GM21786 (cell line): Measurements from ENCODE around the gene NEU2.

ENCODE experiments used
- ATAC-seq: cut with Tn5 transposase; IDR thresholded peaks from one replicate; pipeline ENCODE4 v1.9.1; 2021; ENCODE audit not compliant: unreplicated experiment

Gene NEU2

DNA sequence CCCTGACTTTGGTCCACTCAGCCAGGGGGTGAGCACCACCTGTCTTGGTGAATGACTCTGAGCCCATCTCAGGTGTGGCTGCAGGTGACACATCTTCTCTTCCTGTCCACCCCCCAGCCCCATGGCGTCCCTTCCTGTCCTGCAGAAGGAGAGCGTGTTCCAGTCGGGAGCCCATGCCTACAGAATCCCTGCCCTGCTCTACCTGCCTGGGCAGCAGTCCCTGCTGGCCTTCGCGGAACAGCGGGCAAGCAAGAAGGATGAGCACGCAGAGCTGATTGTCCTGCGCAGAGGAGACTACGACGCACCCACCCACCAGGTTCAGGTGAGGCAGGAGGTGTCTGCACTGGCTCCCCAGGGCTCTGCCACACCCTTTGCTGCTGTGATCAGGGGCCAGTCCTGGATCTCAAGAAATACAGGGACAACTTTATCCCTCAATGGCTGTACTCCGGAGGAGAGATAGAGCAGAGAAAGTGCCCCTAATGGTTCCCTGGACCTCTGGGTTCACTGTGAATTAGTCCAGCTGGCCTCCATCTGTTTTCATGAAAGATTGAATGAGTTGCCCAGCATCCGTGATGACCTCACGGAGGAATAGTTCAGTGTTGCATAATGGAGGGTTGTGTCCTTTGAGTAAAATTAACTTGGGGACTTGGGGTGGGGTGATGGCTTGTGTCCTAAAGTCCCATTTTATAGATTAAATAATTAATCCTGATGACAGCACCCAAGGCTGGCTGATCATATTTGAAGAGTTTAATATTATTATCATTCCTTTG, at the start of gene NEU2:
TSS of gene NEU2 (plus strand) at position 122 of the 770 bp plus-strand sequence. CDS start at position 122, 0 bp downstream.
- no peak for ATAC-seq

DNA sequence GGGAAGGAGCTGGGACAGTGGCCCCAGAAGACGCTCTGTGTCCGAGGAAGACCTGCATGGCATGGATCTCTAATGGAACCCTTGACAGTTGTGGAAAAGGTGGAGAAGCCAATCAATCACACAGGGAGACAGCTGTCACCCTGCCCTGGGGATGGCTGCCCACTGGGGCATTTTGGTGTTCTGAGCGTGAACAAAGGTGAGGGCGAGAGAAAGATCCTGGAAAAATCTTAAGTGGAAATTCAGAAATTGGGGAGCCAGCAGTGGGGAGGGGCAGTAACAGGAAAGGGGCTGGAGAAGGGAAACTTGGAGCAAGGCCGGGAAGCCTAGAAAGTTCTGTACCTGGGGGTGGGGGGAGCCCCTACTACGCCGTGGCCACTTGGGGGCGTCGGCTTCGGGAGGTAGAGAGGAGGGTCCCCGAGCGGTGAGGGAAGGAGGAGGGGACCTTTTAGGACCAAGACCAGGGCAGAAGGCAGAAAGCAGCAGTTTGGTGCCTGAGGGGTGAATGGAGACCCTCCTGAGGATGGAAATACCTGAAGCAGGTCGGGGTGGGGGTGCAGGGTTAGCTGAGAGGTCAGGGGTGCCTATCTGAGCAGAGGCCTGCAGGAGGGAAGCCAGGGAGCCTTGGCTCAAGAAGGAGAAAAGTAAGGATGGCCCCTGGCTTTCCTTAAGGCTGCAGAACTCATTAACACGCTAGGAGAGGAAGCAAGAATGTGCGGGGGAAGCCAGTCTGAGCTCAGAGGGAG, 49.4 kb upstream of the NEU2 start:
- ATAC-seq: no peak

DNA sequence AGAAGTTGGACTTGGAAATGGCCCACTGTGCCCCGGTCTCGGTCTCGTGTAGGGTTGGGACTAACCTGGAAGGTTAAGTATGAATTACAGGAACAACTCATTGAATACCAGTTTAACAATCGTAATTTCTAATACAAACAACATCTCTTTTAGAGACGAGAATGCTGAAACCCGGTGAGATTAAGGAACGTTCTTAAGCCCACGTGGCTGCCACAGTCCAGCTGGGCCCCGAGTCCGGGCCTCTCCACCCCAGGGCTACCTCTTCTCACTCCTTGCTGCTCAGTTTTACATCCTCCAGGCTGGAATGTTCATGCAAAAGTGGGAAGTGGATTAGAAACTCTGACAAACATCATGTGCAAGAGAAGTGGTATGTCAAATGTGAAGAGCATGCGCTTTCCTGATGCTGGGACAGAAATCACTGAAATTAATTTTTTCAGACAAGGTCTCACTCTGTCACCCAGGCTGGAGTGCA, 48.8 kb upstream of the NEU2 start:
- no peak for ATAC-seq

DNA sequence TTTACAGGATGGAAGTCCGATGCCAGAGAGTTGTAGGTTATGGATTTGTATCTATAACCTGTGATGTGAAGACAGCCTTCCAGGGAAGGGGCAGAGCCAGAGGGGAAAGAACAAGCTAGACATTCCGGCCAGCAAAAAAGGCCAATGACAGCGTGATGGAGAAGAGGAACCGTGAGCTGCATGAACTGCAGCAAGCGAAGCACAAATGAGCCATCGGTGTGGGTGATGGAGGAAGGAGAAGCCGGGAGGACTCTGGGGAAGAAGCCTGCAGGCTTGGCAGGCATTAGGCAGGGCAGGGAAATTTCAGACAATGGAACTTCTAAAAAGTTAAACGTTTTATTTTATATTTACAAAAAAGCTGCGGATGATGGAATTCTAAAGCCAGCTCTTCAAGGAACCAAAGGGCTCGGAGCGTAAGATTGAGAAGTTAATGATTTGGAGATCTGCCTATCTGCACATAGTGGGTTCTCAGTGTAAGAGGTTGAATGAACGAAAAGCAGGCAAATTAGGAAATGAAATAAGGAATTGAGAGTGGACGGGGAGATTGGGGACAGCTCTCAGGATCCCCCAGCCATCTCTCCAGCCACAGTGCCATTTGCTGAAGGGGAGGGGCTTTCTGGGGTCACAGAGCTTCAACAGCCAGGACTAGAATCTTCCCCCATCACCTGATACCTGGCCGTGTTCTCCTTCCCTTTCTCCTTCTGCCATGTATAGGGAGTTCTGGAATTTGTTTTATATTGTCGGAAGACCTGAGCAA, 47.8 kb upstream of the NEU2 start:
- no peak for ATAC-seq

DNA sequence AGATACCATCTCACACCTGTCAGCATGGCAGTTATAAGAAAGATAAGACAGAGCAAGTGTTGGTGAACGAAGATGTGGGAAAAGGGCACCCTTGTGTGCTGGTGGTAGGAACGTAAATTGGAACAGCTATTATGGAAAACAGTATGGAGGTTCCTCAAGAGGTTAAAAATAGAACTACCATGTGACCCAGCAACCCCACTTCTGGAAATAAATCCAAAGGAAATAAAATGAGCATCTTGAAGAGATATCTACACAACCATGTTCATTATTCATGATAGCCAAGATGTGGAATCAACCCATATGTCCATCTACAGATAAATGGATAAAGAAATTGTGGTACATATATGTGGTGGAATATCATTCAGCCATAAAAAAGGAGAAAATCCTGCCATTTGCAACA, 46.3 kb upstream of the NEU2 start:
- no peak for ATAC-seq

DNA sequence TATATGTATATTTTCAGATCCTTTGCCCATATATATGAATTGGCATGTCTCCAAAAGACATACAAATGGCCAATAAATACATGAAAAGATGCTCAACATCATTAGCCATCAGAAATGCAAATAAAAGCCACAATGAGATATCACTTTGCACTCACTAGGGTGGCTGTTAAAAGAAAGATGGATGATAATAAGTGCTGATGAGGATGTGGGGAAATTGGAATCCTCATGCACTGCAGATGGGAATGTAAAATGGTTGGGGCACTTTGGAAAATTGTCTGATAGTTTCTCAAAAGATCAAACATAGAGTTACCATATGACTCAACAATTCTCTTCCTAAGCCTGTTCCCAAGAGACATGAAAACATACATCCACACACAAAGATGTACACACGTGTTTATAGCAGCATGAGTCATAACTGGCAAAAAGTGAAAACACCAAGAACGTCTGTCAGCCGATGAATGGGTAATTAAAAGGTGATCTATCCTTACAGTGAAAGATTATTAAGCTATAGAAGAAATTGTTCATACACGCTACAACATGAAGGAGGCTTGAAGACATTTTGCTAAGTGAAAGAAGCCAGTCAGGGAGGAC, 39.1 kb upstream of the NEU2 start:
- ATAC-seq: no peak

DNA sequence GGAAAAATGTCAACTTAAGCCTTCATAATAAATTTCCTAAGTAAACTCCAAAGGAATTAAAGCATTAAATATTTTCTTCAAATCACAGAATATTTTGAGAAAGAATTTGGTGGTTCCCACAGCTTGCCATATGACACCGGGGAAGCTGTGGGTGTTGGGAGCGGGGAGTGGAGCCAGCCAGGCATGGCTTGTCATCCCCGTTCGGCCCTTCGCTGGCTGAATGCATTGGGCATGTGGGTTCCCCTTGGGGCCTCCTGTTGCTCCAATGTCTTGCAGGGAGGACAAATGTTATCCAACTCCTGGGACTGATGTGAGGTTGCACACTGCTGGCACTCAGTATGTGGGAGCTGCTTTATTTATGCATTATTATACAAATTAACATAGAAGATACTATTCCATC, 38.0 kb upstream of the NEU2 start:
- no peak for ATAC-seq

DNA sequence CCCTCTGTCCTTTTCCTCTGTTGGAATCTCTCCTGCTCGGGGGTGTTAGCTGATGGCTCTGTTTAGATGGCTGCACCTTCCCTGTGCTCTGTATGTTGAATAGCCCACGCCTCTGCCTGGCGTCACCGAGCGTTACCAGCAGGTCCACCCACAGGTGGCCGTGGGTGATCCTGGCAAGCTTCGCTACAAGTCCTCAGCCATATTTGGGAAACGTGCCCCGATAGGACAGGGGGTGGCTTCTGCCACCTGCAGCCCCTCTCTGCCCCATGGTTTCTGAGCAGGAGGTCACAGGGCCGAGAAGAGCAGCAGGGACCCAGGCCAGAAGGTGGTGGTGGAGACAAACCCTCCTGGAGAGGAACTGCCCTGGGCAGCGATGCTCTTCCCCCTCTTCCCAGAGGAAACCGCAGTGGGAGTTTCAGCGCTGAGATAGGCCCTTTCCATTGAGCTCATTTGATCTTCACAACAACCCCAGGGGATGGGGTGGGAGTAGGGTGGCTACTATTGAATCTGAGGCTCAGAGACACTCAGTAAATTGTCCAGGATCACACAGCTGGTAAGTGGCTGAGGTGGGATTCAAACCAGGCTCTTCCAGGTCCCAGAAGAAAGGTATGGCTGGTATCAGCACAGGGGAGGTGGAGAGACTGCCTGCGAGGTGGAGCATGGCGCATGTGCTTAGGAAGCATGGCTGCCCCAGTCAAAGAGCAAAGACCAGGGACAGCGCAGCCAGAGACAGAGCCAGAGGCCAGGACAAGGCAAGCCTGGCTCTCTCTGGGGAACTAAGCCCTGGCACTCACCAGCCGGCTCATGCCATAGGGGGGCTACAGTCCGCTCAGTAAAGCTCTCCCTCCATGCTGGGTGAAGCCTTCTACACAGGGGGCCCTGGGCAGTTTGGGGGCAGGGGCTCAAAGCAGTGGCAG, 34.5 kb upstream of the NEU2 start:
- no peak for ATAC-seq

DNA sequence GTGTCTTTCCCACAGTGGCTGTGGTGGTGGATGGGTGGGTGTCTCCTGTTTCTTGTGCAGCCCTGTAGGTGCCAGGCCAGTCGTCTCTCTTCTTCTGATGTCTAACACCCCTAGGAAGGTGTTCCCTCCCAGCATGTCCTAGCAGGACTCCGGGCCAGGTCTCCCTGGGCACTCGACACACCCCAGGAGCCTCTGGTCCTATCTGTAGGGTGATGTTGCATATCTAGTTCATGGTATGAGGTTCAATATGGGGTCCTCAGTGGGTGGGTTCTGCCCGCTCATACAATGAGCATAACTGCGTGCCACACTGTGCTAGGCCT, 33.8 kb upstream of the NEU2 start:
- no peak for ATAC-seq

DNA sequence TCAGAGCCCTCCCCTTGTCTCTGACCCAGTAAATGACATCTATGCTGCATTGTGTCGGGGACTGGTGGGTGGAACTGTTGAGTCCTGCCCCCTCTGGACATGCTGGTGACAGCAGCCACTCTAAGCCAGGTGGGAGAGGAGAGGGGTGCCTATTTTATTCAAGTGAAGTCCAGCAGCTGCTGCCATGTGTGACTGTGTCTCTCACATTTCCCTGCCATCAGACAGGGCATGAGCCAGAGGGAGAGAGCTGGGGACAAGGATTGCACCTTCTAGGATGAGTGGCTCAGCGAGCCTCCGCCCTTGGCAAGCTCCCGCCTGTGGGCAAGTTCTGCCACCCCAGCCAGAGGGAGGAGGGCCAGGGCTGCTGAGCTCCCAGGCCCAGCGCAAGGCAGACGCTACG, 33.1 kb upstream of the NEU2 start:
- no peak for ATAC-seq

DNA sequence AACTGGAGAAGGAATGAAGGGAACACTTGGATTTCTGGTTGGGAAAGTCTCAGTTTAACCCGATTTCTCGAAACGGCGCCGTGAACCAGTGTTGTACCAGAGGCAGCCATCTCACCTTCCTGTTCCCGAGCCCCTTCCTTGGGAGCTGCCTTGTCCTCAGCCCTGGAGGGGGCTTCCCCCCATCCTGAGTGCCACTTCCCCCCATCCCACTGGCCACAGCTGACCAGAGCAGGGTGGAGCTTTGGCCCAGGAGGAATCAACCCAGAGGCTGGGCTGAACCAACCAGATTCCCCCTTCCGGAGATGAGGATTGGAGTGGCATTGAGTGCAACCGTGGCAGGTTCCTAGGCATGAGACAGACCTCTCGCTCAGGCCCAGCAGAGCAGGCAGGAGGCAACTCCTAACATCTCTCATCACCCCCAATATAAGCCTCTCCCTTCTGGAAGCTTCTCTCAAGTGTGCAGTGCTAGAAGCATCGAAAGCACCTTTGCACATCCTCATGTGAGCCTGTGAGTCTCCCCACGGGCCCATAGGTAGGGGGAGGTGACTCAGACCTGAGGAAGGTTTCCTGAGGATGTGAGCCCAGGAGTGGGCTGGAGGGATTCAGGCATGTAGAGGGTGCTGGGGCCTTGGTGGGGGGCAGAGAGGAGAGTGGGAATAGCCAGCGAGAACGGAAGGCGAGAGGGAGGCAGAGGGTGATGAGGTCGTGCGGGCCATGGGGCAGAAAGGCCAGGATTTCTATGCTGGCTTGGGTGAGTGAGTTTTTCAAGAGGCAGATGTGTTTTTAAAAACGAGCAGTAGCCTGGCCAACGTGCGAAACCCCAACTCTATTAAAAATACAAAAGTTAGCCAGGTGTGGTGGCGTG, 31.4 kb upstream of the NEU2 start:
- ATAC-seq: no peak

DNA sequence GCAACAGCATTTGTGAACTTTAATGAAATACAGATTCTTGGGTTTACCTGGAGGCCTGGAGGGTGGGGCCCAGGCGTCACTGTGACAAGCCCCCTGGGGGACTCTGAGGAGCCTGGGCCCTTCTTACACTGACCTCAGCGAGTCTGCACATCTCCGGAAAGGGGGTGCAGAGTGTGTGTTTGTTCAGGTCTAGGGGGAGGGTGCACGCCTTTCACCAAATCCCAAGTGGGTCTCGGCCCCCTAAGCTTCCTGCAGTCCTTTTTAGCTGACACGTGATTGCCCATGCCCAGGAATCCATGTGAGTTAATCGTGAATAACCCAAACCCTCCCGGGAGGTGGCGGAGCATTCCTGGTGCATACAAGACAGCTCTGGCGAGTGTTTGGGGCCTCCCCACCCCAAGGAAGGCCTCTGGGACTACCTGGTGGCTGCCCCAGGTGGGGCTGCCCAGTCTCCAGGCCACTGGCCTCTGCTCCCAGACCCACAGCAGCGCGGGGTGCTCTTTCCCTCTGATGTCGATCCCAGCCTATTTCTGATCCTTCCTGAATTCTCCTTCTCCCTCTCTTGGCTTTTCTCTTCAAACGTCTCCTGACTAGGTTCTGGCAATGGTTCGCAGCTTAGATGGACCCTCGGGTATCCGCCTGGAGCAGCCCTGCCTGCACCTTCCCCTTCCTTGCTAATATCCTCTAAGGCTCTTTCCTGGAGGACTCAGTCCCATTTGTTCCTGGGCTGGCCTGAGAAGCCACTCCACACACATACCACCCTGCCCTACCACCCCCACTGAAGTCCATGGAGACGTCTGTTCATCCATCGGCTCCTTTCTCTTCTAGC, 29.4 kb upstream of the NEU2 start:
- ATAC-seq: no peak

DNA sequence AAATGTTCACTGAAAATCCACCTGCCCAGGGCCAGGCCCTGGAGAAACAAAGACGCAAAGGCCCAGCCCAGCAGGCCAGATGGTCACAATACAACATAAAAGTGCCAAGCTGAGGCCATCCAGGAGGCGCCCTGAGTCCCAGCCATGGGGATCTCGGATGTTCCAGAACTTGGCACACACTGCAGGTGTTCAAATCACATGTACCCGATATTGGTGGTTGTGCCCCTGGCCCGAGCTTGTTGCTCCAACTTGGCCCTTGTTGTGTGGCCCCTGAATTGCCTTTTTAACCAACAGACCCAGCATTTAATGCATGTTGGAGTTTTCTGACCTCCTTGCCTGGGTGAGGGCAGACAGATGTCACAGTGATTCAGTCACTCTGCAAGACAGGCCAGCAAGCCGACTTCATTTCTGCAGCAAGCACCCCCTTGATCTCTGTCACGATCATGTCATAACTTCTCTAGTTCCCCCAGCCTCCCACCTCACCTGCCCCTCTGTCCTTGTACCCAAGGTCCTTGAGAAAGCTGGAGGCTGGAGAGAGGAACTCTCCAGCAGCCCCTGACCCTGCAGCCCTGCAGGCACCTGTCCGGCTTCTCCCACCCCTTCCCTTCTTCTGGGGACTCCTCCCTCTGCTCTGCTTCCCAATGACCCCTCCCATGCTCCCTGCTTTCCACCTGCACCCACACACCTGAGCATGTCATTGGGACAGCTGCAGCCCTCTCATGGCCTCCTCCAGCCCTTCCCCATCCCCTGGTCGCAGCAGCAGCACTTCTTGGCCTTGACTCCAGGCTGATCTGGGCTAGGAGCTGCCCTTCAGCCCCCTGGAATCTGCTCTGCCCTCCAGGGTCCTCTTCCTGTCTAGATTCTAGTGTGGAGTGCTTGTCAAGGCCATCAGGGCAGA, 28.6 kb upstream of the NEU2 start:
- ATAC-seq: no peak

DNA sequence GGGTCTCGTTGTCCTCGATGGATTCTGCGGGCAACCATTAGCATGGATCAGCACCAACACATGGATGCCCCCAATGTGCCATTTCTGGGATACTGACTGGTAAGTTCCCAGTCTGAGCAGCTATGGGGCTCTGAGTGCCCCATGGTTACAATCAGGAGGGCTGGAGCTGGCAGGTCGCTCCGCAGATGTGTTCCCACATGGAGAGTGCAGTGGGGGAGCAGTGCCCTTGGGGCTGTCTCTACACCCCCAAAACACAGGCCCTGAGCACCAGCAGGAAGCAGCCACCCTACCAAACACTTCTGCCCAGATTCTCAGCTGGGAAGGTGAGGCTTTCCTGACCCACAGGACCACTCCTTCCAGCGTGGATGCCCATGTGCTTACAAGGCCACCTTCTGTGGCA, 27.4 kb upstream of the NEU2 start:
- ATAC-seq: no peak

DNA sequence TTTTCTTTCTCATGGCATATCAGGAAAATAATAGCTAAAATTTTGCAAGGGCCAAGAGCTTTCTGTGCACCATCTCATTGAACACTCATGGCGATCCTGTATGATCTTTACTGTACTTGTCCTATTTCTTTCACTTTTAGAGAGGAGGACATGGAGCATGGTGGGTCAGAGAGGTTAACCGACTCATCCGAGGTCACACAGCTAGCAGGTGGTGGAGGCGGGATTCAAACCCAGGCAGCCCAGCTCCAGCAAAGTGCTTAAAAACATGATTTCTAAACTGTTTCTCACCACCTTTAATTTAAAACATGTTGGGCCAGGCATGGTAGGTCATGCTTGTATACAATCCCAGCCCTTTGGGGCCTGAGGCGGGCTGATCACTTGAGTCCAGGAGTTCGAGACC, 25.8 kb upstream of the NEU2 start:
- ATAC-seq: no peak

DNA sequence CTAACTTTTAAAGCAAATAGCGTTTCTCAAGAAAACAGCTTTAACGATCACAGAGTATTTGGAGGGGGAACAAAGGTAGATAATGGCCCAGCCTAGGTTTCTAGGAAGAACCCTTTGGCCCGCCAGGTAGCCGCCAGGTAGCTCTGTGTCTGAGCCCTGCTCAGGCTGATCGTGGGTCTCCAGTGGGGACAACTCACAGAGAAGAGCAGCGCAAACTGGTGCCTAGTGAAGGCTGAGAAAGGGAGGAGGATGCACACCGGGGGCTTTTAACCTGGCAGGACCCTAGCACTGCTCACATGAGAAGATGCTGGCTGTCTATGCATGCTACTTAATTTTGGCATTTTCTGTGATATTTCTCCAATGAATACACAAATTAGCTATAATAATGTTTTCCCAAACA, 25.2 kb upstream of the NEU2 start:
- no peak for ATAC-seq

DNA sequence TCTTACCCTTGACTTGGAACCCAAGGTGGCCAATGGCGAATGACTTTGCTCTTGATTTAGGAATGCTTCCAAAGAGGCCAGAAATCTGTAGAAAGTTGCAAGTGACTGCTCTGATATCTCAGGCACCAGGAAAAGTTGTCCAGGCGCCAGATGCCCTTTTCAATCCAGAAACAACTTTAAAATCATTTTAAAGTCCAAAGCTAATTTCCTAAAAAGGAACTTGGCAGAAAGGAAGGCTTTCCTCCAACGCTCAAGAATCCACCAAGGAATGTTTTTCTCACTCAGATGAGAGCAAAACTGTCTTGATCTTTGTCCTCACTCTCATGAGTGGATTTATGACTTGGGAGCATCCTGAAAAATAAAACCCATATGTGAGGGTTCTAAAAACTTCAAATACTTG, 24.7 kb upstream of the NEU2 start:
- no peak for ATAC-seq

DNA sequence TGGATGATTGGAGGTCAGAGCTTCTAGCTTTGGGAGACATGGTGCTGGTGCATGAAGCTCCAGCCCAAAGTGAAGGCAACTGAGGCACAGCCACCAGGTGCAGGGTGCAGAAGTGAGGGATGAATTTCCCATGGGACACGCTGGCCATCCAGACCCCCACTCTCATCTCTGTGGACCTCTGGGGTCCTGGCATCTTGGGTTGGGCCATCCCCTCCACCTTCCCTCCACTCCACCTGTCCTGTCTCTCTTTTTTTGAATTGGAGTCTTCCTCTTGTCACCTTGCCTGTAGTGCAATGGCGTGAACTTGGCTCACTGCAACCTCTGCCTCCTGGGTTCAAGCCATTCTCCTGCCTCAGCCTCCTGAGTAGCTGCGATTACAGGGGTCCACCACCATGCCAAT, 22.8 kb upstream of the NEU2 start:
- ATAC-seq: no peak
